HG03469 (cell line): ENCODE results near the gene MACROD2.
A peak's percentile ranks its signal among the peaks of the same experiment; 100 is the strongest.

Source experiments
- ATAC-seq: cut with Tn5 transposase; IDR thresholded peaks from one replicate; pipeline ENCODE4 v1.9.1; 2021; ENCODE audit warnings: mild to moderate bottlenecking, moderate library complexity, moderate number of reproducible peaks; ENCODE audit not compliant: unreplicated experiment

Gene MACROD2

DNA sequence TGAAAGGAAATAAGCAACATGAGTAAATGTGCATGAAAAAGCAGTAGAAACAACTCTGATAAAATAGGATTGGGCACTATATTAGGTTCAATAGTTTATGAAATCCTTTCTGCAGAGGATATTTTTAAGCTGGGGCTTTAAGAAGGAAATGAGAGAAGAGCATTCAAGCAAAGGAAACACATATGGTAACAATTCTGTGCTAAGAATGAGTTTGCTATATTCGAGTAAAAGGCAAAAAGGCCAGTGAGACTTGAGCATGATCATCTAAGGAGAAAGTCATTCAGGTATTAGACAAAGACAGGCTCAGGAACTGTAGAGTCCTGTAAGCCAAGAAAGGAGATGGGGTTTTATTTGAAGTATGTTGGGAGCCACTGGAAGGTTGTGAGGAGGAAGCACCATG is 729.2 kb downstream of the MACROD2 start:
- ATAC-seq = no peak

GRCh38 chr20:14726591-14726990 is 731.3 kb downstream of the MACROD2 start:
- no peak for ATAC-seq

DNA sequence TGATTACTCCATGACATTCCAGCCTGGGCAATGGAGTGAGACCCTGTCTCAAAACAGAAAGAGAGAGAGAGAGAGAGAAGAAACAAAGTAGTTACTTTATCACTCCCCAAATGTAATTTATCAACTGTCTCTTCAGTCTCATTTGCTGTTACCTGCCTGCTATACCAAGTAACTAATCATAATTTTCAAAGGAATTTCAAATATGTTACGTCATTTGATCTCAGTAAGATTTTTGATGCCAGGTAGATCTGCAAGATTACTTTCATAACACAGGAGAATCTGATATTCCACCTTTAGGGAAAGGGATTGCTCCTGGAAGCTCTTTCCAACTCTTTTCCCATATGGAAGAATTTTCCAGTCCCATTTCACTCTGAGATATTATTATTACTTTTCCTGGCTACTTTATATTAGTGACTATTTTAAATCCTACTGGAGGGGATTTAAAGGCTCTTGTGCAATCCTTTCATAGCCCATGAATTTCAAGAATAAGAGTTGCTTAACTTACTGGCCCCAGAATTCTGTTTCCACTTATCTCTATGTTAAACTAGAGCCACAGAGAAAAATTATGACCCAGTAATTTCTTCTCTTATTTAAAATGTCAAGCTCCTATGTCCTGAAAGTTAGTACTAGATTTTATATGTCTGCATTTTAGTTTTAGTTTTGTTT is 732.3 kb downstream of the MACROD2 start:
- ATAC-seq = no peak

GRCh38 chr20:14729390-14729789 is 734.1 kb downstream of the MACROD2 start:
- no peak for ATAC-seq

- no peak for ATAC-seq
Measured at GRCh38 chr20:14732343-14732742, 737.0 kb downstream of the MACROD2 start.

- no peak for ATAC-seq
Measured at GRCh38 chr20:14732996-14733395, 737.7 kb downstream of the MACROD2 start.

- no peak for ATAC-seq
Measured at GRCh38 chr20:14740380-14740779, 745.1 kb downstream of the MACROD2 start.

DNA sequence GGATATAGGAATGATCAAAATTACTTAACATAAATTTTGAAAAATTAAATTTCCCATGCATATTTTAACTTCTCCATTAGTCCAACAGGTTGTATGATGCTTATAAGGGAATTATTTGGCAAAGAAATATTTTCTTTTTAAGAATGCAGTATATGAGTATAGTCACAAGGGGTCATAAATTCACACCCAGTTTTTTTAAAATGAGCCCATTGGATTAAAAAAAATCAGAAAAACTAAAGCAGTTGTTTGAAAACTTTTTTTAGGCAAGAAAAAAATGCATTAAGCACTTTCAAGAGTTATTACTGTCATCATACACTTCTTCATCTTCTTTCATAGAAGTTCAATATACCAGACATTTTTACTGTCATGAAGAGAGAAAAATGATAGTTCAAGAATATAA is 746.3 kb downstream of the MACROD2 start:
- no peak for ATAC-seq

GRCh38 chr20:14744723-14745122 is 749.4 kb downstream of the MACROD2 start:
- ATAC-seq = peak; percentile 72

- ATAC-seq = no peak
Measured at GRCh38 chr20:14745830-14746229, 750.5 kb downstream of the MACROD2 start.

GRCh38 chr20:14751191-14751590 is 755.9 kb downstream of the MACROD2 start:
- no peak for ATAC-seq

DNA sequence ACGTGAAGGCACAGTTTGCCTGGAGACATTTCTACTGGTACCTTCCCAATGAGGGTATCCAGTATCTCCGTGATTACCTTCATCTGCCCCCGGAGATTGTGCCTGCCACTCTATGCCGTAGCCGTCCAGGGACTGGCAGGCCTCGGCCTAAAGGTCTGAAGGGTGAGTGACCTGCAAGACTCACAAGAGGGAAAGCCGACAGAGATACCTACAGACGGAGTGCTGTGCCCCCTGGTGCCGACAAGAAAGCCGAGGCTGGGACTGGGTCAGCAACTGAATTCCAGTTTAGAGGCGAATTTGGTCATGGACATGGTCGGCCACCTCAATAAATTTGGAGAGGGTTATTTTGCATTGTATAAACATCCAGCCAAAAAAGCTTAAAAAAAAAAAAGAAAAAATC is 762.4 kb downstream of the MACROD2 start:
- no peak for ATAC-seq

GRCh38 chr20:14758356-14758755 is 763.0 kb downstream of the MACROD2 start:
- no peak for ATAC-seq

DNA sequence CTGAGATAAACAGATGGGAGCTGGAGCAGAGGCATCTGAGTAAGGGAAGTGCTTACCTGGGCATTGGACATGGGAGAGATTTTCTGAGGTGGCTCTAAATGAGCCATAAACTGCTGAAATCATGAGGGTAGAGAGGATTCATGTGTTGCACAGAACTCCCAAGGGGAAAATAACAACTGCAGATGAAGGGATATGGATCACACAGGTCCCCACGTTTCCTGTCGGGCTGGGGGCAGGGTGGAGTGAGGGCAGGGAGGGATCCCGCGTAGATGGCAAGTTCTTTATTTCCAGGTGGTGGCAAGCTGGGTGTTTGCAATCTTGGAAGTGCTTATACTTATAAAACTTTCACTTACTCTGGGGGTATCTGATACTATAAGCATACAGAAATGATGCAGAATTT is 764.7 kb downstream of the MACROD2 start:
- no peak for ATAC-seq

GRCh38 chr20:14761903-14762302 is 766.6 kb downstream of the MACROD2 start:
- no peak for ATAC-seq

DNA sequence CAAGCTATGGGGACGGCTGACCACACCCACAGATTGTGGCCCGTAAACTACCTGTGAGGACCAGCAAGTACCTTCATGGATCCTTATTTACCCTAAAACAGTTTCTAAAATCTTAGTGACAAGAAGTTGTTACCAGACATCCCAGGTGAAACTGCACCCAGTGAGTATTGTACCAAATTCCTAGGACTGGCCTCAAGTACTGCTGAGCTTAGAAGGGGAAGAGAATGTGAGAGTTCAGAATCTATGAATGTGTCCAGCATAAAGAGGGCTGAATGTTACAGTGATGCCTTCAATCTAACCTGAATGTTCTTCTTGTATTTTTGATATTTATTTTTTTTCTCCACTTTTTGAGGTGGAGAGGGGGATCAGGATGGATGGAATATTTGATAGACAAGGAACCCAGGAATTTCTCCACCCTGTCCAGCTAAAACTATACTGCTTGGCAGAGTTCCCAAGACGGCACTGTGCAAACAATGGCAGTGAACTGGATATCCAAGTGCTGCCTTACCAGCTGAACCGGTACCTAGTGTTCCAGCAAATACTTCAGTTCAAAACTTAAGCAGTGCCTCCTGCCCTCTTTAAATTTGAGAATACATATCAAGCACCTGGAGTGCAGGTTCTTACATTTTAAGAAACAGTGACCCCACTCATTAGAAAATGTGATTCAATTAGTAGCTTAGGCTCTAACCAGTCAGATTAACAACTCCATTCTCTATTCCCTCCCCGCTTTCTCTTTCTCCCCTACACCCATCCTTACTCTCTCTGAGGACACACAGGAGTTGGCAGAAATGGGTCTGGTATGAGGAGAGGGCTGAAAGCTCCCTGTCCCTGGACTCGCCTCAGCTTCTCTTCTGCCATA is 769.4 kb downstream of the MACROD2 start:
- ATAC-seq = no peak

DNA sequence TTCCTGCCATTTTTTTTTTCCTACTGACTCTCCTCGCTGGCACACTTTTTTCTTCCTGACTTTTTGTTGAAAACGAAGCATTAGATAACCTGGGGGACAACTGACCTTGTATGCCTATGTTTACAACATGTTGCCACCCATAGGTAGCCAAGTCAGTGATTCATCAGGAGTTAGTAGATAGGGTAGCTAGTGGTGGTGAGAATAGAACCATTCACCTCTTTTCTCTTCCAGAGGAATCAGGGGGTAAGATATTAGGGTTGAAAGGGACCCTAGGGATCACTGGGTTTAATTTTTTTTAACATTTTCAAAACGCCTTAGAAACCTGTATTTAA is 770.0 kb downstream of the MACROD2 start:
- ATAC-seq = no peak

DNA sequence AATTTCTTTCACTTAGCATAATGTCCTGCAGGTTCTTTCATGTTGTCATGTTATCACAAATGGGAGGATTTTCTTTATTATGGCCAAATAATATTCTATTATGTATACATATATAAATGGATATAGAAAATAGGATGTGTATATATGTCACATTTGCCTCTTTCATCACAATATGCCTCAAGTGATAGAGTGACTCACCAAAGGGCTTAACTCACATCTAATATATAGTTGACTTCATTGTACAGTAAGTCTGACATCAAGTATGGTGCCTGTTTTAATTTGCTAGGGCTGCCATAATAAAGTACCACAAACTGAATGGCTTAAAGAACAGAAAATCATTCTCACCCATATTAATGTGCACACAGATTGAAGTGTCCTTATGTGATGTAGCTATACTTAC is 778.2 kb downstream of the MACROD2 start:
- no peak for ATAC-seq

DNA sequence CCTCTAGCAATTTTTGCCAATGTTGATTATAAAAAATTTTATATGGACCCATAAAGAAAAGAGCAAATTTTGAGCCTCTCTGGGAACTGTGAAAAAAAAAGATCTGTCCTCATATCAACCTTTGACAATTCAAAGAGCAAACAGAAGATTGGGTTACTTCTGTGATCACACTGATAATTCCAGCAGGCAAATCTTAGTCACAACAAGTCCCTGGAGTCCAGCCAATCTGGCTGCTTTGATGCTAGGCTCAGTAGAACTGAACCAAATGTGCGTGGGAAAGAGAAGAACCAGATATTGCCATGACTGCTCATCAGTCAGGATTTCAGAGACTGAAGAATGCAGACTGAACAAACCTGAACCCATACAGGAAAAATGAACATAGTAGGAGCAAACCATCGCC is 780.5 kb downstream of the MACROD2 start:
- no peak for ATAC-seq

- ATAC-seq = no peak
Measured at GRCh38 chr20:14777591-14777990, 782.3 kb downstream of the MACROD2 start.

DNA sequence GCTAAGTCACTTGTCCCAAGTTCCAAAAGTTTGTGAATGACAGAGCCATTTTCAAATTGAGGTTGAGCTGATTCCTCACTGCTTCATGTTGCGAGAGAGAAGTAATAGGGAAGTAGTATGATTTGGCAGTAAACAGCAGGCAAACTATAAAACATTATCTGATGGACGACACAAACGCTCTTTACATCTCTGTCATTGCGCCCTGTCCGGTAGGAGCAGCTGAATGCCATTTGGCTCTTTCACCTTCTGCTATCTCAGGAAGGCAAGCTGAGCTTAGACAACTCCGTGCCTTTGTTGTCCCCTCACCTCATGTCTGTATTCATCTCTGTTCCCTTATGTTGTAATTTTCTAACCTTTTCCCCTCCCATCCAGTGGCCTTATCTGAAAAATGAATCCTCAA is 782.8 kb downstream of the MACROD2 start:
- ATAC-seq = no peak

- no peak for ATAC-seq
Measured at GRCh38 chr20:14778875-14779274, 783.6 kb downstream of the MACROD2 start.

GRCh38 chr20:14780508-14780907 is 785.2 kb downstream of the MACROD2 start:
- ATAC-seq = no peak
